CD4-positive, alpha-beta memory T cell (primary cell): Measurements from ENCODE around the gene ST6GALNAC5. TPM values are rescaled to one million over a fixed set of nuclear protein-coding genes. Genes with fewer than 3 reads are reported as not detected.
A peak's percentile ranks its signal among the peaks of the same experiment; 100 is the strongest.

Experiments used
- CTCF ChIA-PET: fragments of 350-600 bp; sonication (Branson Sonifier 250); formaldehyde crosslinking; loops from one replicate; lab custom pipeline; 2021; ENCODE audit warnings: inconsistent platforms; ENCODE audit not compliant: partially characterized antibody; lab: Charles Lee
- POLR2A ChIA-PET: fragments of 350-600 bp; sonication (Branson Sonifier 250); formaldehyde crosslinking; loops from one replicate; lab custom pipeline; 2021; ENCODE audit not compliant: partially characterized antibody; lab: Charles Lee
- DNase-seq, 5 donors: peaks; one replicate each; pipeline versions ENCODE4 v3.0.0 to v3.0.0-alpha.2; 2020 to 2022; ENCODE audit warnings: mixed read lengths in 1 of 5
- H3K27ac ChIP-seq: one replicate; pipeline ENCODE4 v1.7.0; 2013; ENCODE audit warnings: low read depth, low read length
- H3K27me3 ChIP-seq: 2 replicates; pipeline ENCODE4 v1.7.0; 2013; ENCODE audit warnings: mild to moderate bottlenecking, low read length, moderate library complexity; ENCODE audit not compliant: insufficient read depth
- H3K36me3 ChIP-seq: 2 replicates; pipeline ENCODE4 v1.7.0; 2013; ENCODE audit warnings: mild to moderate bottlenecking, low read length, moderate library complexity; ENCODE audit not compliant: insufficient read depth
- H3K4me1 ChIP-seq: 2 replicates; pipeline ENCODE4 v1.7.0; 2013; ENCODE audit warnings: mild to moderate bottlenecking, low read length, moderate library complexity; ENCODE audit not compliant: insufficient read depth
- H3K4me3 ChIP-seq, 2 donors: one replicate each; pipeline ENCODE4 v1.7.0; 2013; ENCODE audit warnings: low read length in 2 of 2, mild to moderate bottlenecking in 1 of 2
- H3K9me3 ChIP-seq, 2 donors: one replicate each; pipeline ENCODE4 v1.7.0; 2013; ENCODE audit warnings: low read length in 2 of 2, control low read depth in 1 of 2; ENCODE audit not compliant: control insufficient read depth in 1 of 2
- H3K27ac Mint-ChIP-seq, 7 donors: one replicate each; pipeline ENCODE4 v1.8.0; 2020 to 2021; ENCODE audit warnings: mixed read lengths in 7 of 7, mild to moderate bottlenecking in 6 of 7, inconsistent platforms in 3 of 7, moderate library complexity in 3 of 7
- H3K27me3 Mint-ChIP-seq, 2 donors: one replicate each; pipeline ENCODE4 v1.8.0; 2020 to 2021; ENCODE audit warnings: mixed read lengths in 2 of 2
- H3K36me3 Mint-ChIP-seq, 2 donors: one replicate each; pipeline ENCODE4 v1.8.0; 2020 to 2021; ENCODE audit warnings: mixed read lengths in 2 of 2, inconsistent platforms in 1 of 2, mild to moderate bottlenecking in 1 of 2
- H3K4me1 Mint-ChIP-seq, 4 donors: one replicate each; pipeline ENCODE4 v1.8.0; 2020 to 2021; ENCODE audit warnings: mixed read lengths in 4 of 4, mild to moderate bottlenecking in 1 of 4
- H3K4me3 Mint-ChIP-seq, 8 donors: one replicate each; pipeline ENCODE4 v1.8.0; 2020 to 2021; ENCODE audit warnings: mixed read lengths in 8 of 8, mild to moderate bottlenecking in 7 of 8, moderate library complexity in 6 of 8, inconsistent platforms in 3 of 8
- H3K9me3 Mint-ChIP-seq, 8 donors: one replicate each; pipeline ENCODE4 v1.8.0; 2020 to 2021; ENCODE audit warnings: mixed read lengths in 8 of 8, mild to moderate bottlenecking in 5 of 8, inconsistent platforms in 3 of 8, moderate library complexity in 1 of 8
- intact Hi-C: fragments of 100-400 bp; cut with micrococcal nuclease; formaldehyde crosslinking; loops from one replicate; pipeline ENCODE4 v1.15.1; 2023
- polyA plus RNA-seq, 2 donors: library from polyadenylated mRNA; unstranded; fragments of 300-500 nt; fragmentation: Illumina TruSeq; gene quantifications; one replicate each; pipeline ENCODE4 v1.2.3, GENCODE V29; 2021
- total RNA-seq, 2 experiments: library from RNA; stranded (reverse); gene quantifications; one replicate each; pipeline ENCODE4 v1.2.3, GENCODE V29; 2021

Gene ST6GALNAC5
- total and polyA plus RNA-seq, 4 experiments from 2014 or later: 0.10 TPM; not detected in 3

DNA sequence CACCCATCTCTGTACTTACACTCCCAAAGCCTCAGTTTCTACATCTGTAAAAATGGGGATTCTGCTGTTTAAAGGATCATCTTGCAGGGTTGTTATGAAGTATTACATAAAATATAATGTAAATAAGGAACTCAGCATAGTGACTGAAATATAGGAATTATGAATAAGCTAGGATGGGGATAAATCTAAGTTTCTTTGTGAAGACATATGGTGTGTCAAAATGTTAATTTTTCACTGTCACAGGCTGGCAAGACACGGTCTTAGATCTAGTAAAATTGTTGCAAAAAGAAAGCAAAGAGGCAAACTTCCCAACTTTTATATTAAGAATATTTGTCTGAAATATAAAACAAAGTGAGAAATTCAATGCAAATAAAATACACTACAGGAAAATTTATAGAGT lies 42.0 kb downstream of the ST6GALNAC5 start:
- DNase-seq: no peak
- ChIA-PET POLR2A (no interaction called here), CTCF (no interaction called here)
- Mint-ChIP-seq H3K36me3 (no peaks in the 10 kb centered on the region), H3K27ac (no peak overlapping the region), H3K27me3 (peaks cover 6 to 13% of the 10 kb centered on the region in 2 donors), H3K4me1 (no peaks in the 10 kb centered on the region), H3K9me3 (peaks cover 0 to 7% (median under 1%) of the 10 kb centered on the region in 8 donors), H3K4me3 (no peak overlapping the region)
- intact Hi-C loops: loop anchor here (5.0 kb wide), 1 partner anchor 1203 kb away; no protein-coding TSS in a partner anchor
- Histone ChIP-seq H3K27ac (no peak overlapping the region), H3K36me3 (no peaks in the 10 kb centered on the region), H3K4me1 (no peaks in the 10 kb centered on the region), H3K9me3 (no peaks in the 10 kb centered on the region), H3K27me3 (no peaks in the 10 kb centered on the region), H3K4me3 (no peak overlapping the region)

DNA sequence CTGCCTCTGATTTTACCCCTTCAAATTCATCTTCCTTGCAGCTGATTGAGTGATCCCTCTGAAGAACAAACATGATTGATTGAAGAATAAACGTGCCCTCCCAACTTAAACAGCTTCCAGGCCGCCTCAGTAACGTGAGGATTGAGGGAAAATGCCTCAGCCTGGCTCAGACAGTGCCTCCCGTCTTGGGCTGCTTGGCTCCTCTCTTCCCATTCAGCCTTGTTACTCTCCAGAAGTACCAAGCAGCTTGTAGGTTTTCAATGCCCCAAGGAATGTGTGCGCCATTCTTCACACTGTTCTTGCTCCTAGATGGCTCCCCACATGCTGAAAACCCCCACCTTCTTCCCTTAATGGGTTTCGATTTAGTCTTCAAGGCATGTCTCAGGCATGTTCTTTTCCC lies 51.8 kb downstream of the ST6GALNAC5 start:
- intact Hi-C loops: no loop called here
- Histone ChIP-seq H3K27ac (no peak overlapping the region), H3K9me3 (no peaks in the 10 kb centered on the region), H3K36me3 (no peaks in the 10 kb centered on the region), H3K4me1 (no peaks in the 10 kb centered on the region), H3K27me3 (no peaks in the 10 kb centered on the region), H3K4me3 (no peak overlapping the region)
- Mint-ChIP-seq H3K4me3 (no peak overlapping the region), H3K36me3 (no peaks in the 10 kb centered on the region), H3K4me1 (no peaks in the 10 kb centered on the region), H3K27ac (peak overlapping the region in 1 of 7 donors; percentile 37), H3K27me3 (peaks cover 0 to 3% of the 10 kb centered on the region in 2 donors), H3K9me3 (peaks cover 0 to 5% (median 2%) of the 10 kb centered on the region in 8 donors)
- ChIA-PET CTCF (no interaction called here), POLR2A (no interaction called here)
- DNase-seq: no peak

DNA sequence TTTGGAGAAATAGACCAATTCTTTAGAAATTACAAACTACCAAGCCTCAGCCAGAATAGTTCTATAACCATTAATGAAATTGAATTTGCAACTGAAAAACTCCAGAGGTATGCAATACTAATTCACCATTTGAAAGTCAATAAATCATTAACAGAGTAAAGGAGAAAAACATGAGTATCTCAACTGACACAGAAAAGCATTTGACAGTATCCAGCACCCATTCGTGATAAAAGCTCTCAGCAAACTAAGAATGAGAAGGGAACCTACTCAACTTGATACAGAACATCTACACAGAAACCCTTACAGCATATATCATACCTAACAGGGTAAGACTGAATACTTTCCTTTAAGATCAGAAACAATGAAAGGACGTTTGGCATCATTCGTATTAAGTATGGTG lies 54.3 kb downstream of the ST6GALNAC5 start:
- peaks cover 0 to 2% (median 0%) of the 10 kb centered on the region in 8 donors for H3K9me3 Mint-ChIP-seq
- Histone ChIP-seq H3K4me3 (no peak overlapping the region), H3K27ac (no peak overlapping the region), H3K4me1 (no peaks in the 10 kb centered on the region), H3K9me3 (no peaks in the 10 kb centered on the region), H3K36me3 (no peaks in the 10 kb centered on the region), H3K27me3 (no peaks in the 10 kb centered on the region)
- intact Hi-C loops: no loop called here
- H3K4me3 Mint-ChIP-seq: no peak overlapping the region
- H3K27ac Mint-ChIP-seq: no peak overlapping the region
- H3K4me1 Mint-ChIP-seq: no peaks in the 10 kb centered on the region
- no peaks in the 10 kb centered on the region for H3K36me3 Mint-ChIP-seq
- CTCF ChIA-PET: no interaction called here
- DNase-seq: no peak
- H3K27me3 Mint-ChIP-seq: peaks cover 0 to 3% of the 10 kb centered on the region in 2 donors
- POLR2A ChIA-PET: no interaction called here

DNA sequence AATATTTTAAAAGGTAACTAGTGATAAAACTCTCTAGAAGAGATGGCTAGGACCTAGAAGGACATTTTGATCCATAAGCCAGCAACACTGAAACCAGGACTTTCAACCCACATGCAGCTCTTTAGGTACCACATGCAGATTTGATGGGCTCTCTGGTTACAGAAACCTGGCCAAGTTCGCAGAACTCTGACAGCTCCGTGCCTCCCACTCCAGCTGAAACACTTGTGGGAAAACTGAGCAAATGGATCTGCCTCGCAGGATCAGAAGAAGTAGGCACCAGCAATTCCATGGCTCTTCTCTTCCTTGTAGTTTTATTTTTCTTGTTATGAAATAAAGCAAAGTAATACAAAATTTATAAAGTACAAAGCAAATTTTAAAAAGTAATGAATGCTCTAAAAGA lies 58.5 kb downstream of the ST6GALNAC5 start:
- Mint-ChIP-seq H3K36me3 (no peaks in the 10 kb centered on the region), H3K9me3 (peaks cover 0 to 5% (median 3%) of the 10 kb centered on the region in 8 donors), H3K4me3 (no peak overlapping the region), H3K4me1 (no peaks in the 10 kb centered on the region), H3K27ac (no peak overlapping the region), H3K27me3 (peaks cover 0 to 4% of the 10 kb centered on the region in 2 donors)
- no peak overlapping the region for H3K27ac ChIP-seq
- no peak overlapping the region for H3K4me3 ChIP-seq
- intact Hi-C loops: no loop called here
- no peak for DNase-seq
- H3K27me3 ChIP-seq: no peaks in the 10 kb centered on the region
- ChIA-PET POLR2A (no interaction called here), CTCF (no interaction called here)
- H3K9me3 ChIP-seq: no peaks in the 10 kb centered on the region
- H3K4me1 ChIP-seq: no peaks in the 10 kb centered on the region
- no peaks in the 10 kb centered on the region for H3K36me3 ChIP-seq

DNA sequence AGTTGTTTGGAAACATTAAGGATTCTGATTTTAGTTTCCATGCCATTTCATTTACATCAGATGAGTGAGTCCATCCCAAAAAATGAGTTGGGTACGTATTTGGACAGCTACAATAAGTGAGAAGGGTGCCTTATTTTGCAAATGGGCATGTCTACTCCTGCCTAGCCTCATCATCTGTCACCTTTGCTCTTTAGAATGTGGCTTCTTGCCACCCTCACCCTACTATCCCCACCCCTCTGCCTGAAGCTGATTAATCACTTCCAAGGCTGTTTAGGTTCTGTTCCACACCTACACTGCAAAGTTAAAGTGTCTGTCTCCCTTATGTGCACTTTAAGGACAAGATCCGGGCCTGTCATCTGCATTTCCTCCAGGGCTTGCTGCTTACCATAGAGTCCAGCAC lies 61.2 kb downstream of the ST6GALNAC5 start:
- H3K4me3 Mint-ChIP-seq: no peak overlapping the region

DNA sequence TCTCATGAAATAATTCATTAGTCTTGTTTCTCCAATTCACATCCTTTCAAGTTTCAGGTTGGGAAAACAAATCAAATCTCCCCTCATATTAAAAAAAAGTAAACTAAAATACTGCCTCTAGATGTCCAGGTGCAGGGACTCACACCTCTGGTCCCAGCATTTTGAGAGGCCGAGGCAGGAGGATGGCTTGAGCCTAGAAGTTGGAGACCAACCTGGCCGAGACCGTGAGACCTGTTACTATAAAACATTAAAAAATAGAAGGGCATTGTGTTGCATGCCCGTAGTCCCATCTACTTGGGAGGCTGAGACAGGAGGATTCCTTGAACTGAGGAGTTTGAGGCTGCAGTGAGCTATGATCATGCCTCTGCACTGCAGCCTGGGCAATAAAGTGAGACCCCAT lies 61.9 kb downstream of the ST6GALNAC5 start:
- H3K4me3 Mint-ChIP-seq: no peak overlapping the region
- DNase-seq: no peak
- H3K27me3 Mint-ChIP-seq: peaks cover 0 to 2% of the 10 kb centered on the region in 2 donors
- no peaks in the 10 kb centered on the region for H3K36me3 Mint-ChIP-seq
- H3K4me1 ChIP-seq: no peaks in the 10 kb centered on the region
- POLR2A ChIA-PET: no interaction called here
- intact Hi-C loops: no loop called here
- no peak overlapping the region for H3K27ac Mint-ChIP-seq
- H3K36me3 ChIP-seq: no peaks in the 10 kb centered on the region
- H3K27me3 ChIP-seq: no peaks in the 10 kb centered on the region
- H3K9me3 Mint-ChIP-seq: peaks cover 0 to 10% (median 6%) of the 10 kb centered on the region in 8 donors
- H3K4me1 Mint-ChIP-seq: no peaks in the 10 kb centered on the region
- H3K4me3 ChIP-seq: no peak overlapping the region
- no peak overlapping the region for H3K27ac ChIP-seq
- no peaks in the 10 kb centered on the region for H3K9me3 ChIP-seq
- CTCF ChIA-PET: no interaction called here

More for the DNA sequence above, 61.2 kb downstream of the ST6GALNAC5 start:
- Histone ChIP-seq H3K4me3 (no peak overlapping the region), H3K4me1 (no peaks in the 10 kb centered on the region), H3K27ac (no peak overlapping the region), H3K9me3 (no peaks in the 10 kb centered on the region), H3K27me3 (no peaks in the 10 kb centered on the region), H3K36me3 (no peaks in the 10 kb centered on the region)
- H3K4me1 Mint-ChIP-seq: no peaks in the 10 kb centered on the region
- ChIA-PET POLR2A (no interaction called here), CTCF (no interaction called here)
- H3K9me3 Mint-ChIP-seq: peaks cover 0 to 10% (median 6%) of the 10 kb centered on the region in 8 donors
- no peak for DNase-seq
- peaks cover 0 to 2% of the 10 kb centered on the region in 2 donors for H3K27me3 Mint-ChIP-seq
- no peak overlapping the region for H3K27ac Mint-ChIP-seq
- intact Hi-C loops: no loop called here
- no peaks in the 10 kb centered on the region for H3K36me3 Mint-ChIP-seq

DNA sequence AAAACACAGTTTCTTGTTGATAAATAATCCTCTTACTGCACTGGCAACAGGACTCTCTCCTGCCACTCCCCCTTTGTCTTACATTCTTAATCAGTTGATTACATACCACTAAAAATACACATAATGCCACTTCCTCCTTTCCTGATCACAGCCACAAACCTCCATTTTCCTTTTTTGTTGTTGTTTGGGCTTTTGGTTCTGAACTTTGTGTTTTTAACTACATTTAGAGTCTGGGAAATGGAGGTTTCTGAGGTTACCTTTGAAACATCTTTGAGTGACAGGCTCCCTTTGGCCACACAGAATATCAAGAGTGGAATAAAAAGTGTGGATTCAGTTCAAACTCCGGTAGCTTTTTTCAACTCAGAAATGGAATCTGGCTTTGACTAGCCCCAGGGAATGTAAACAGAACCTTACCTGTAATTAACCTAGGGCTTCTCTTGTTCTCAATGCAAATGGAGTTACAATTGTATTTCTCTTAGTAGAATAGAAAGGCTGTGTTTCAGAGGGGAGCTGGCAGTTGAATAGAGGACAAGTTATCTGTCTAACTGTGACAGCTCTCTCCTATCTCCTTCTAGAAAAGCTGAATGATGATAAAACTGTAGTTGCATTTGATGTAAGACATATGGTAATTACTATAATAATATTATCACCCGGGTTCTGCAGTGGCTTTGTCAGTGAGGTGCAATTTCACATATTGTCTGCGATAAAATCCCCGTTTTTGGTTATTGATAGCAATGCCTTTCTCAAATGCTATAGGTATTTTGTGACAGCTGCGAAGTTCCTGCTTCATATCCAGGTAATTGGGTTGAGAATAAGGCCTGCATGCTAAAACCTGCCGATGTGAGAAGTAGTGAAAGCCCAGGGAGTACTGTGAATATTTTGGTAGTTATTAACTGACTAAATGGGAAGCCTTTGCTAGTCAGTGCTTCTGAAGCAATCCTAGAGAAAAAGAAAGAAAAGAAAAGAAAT lies 66.9 kb downstream of the ST6GALNAC5 start:
- H3K9me3 ChIP-seq: no peaks in the 10 kb centered on the region
- peaks cover 0 to 10% (median 6%) of the 10 kb centered on the region in 8 donors for H3K9me3 Mint-ChIP-seq
- no peaks in the 10 kb centered on the region for H3K27me3 Mint-ChIP-seq
- DNase-seq: no peak
- no peak overlapping the region for H3K27ac Mint-ChIP-seq
- H3K4me3 ChIP-seq: no peak overlapping the region
- intact Hi-C loops: no loop called here
- H3K4me3 Mint-ChIP-seq: no peak overlapping the region
- no peaks in the 10 kb centered on the region for H3K4me1 Mint-ChIP-seq
- H3K36me3 ChIP-seq: no peaks in the 10 kb centered on the region
- H3K27ac ChIP-seq: no peak overlapping the region
- CTCF ChIA-PET: no interaction called here
- POLR2A ChIA-PET: no interaction called here
- no peaks in the 10 kb centered on the region for H3K4me1 ChIP-seq
- no peaks in the 10 kb centered on the region for H3K36me3 Mint-ChIP-seq
- no peaks in the 10 kb centered on the region for H3K27me3 ChIP-seq
